Cerebellar cortex (tissue), 1 donor: ENCODE measurements around the gene MPZL1.

Experiments
- DNase-seq: peaks from one replicate; pipeline ENCODE4 v3.0.0-alpha.2; 2015; ENCODE audit warnings: low spot score

MPZL1 gene

DNA sequence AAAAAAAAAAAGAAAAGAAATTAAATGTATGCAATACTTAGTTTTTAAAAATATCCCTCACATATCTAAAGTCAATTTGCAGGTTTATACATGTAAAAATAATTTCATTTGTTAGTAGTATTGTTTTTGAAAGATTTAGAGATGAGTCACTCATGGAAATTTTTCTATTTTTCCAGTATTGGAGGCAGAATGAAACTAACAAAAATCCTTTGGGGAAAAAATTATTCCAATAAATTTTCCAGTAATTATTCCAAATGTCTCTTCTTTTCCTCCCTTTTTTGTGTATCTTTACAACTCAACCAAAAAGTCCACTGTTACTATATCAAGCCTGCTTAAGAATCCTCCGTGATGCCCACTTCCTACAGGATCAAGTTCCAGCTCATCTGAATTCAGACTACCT, 29.9 kb downstream of the MPZL1 start:
- no peak for DNase-seq

DNA sequence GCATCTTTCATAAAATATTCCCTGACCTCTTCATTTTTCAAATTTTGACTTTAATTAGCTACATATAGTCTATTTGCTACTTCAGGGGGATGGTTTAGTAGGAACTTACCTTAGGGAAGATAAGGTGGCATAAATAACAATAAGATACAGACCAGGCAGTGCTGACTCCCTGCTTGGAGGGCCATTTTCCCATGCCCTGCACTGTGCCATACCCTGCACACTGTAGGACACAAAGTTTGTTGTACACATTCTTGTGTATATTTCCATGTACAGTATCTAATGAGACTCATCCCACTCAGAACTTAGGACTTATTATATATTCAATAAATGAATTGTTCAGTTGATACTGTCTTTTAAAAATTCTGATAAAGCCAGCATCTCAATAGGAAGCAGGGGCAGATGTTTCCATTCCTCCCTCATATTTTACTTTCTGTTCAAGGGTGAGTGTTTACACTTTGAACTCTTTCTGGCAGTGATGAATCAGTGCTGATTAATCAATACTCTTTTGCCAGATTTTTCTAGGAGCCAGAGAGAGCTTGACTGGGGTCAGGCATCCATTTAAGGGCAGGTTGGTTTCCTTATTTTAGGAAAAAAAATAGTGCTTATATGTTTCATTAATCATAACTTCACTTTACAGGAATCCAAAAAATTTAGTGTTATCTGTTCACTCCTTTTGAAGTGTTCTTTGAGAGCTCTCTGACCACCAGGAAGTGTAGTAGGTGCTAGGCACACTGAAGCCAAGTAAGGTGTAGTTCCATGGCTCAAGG, 30.6 kb downstream of the MPZL1 start:
- no peak for DNase-seq

DNA sequence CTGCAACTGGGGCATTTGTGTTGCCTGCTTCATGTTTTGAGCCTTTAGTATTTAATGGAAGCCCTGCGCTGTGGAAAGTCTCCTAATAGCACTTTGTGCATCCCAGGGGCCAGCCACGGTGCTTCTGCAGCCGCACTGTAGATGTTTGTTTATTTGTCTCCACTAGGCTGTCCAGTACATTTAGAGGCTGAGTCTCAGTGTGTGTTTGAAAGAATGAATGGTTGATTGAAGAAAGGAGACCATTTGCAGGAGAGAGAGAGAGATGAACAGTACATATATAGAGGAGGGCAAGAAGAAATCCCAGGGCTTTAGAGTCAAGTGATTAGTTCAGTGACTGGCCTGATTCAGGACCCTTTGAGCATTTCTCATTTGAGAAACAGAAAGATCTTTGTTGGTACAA, 33.9 kb downstream of the MPZL1 start:
- DNase-seq, result no peak

DNA sequence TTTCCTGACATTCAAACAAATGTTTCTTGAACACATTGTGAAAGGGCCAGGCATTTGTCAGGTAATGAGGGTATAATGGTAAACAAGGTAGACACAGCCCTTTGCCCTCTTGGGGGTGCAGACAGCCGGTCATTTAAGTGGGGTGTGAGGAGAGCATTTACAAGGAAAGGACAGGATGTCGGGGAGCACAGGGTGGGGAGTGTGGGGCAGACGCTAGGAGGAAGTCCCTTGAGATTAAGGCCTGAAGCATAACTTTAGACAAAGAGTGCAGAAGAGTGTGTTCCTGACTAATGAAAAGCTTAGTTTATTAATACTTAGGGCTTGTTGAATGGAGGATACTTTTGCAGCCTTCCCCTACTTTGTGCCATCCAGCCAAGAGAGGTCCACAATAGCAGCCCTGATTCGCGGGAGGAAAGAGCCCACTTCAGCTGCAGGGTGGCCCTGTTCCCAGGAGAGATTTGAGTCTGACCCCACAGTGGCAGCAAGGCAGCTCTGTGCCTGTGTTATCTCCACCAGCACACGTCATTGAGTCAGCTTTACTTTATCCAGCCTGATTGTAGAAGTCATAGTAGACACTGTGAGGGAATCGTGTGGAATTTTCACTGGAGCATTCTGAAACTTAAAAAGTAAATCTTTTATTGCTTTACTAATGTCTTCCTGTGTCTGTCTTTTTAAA, 35.1 kb downstream of the MPZL1 start:
- DNase-seq, result no peak

DNA sequence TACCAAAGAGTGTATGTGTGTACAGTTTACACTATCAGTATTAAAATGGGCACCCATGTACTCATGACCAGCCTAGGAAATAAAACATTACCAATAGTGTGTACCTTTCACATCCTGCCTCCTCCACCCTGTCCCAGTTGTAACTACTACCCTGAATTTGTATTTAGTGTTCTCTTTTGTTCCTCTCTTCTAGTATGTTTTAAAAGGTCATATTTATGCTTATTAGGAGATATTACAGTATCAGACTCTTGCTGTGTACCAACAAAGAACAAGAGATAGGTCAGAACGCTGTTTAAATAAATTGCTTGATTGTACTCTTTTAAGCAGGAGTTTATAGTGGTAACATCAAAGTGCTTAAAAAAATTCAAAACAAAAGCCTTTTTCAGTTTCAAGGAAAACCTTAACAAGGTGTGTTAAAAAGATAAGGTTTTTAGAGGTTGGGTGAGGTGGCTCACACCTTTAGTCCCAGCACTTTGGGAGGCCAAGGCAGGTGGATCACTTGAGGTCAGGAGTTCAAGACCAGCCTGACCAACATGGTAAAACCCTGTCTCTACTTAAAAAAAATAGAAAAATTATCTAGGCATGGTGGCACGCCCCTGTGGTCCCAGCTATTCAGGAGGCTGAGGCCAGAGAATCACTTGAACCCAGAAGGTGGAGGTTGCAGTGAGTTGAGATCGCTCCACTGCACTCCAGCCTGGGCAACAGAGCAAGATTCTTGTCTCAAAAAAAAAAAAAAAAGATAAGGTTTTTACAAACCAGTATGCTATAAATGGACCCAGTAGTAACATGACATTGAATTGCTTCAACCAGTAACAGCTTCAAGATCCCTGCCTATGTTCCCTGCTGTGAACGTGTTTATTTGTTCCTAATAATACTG, 35.9 kb downstream of the MPZL1 start:
- DNase-seq, result no peak

DNA sequence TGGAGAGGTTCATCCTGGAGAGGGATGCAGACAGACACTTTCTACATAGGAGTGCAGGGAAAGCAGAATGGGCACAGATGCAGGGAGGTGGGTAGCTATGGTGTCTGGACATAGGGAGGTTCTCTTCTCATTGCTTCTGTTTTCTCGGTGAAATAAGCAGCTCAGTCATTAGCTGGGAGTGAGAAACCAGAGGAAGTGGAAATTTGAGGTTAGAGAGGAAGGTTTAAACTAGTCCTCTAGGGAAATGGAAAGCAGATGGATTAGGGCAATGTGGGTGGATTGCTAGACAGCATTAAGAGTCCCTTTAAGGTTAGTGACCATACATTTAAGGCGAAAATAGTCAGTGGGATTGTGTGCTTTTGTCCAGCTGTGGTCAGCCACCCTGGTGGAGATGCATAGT, 39.6 kb downstream of the MPZL1 start:
- no peak for DNase-seq

DNA sequence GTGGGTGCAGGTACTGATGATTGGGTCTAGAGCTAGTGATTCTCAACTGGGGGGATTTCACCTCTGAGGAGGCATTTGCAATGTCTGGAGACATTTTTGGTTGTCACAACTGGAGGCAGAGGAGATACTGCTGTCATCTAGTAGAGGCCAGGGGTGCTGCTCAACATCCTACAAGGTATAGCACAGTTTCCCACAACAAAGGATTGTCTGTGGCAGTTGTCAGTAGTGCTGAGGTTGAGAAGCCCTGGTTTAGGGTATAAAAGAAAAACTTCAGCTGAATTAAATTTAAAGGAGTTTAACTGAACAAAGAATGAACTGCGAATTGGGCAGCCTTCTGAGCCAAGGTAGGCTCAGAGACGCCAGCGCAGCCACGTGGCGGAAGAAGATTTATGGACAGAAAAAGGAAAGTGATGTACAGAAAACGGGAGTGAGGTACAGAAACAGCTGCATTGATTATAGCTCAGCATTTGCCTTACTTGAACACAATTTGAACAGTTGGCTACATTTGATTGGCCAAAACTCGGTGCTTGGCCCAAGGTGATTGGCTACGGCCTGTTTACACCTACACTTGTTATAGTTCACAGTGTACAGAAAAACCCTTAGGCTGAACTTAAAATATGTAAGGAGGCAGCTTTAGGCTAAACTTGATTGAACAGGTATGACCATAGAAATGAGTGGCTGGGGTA, 40.4 kb downstream of the MPZL1 start:
- DNase-seq, result no peak

DNA sequence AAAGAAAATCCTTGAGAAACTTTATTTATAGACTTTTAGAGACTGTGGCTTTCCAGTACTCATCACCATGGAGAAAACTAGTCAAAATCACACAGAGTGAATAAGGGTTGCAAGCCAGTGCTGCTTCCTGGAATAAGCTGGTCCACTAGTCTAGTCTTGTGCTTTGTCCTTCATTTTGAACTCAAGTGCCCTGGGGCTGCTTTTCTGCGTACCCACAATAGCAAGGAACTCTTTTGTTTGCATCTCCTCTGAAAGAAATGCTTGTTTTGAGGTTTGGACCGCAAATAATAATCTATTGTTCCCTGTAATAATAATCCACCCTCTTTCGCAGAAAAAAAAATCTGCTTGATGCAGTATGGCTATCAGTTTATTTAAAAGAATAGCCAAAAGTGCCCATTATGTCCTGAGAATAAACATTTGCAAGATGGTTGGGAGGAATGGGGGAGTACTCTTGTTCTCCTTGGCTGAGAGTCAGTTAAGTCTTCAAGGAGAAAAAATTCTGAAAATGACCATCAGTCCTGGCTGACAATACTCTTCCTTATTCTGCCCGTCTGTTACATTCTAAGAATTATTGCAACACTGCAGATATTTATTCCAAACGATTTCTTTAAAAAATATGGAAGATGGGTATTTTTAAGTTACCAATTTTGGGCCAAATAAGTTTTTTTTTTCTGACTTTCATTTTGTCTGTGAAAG, 41.9 kb downstream of the MPZL1 start:
- DNase-seq, result no peak

DNA sequence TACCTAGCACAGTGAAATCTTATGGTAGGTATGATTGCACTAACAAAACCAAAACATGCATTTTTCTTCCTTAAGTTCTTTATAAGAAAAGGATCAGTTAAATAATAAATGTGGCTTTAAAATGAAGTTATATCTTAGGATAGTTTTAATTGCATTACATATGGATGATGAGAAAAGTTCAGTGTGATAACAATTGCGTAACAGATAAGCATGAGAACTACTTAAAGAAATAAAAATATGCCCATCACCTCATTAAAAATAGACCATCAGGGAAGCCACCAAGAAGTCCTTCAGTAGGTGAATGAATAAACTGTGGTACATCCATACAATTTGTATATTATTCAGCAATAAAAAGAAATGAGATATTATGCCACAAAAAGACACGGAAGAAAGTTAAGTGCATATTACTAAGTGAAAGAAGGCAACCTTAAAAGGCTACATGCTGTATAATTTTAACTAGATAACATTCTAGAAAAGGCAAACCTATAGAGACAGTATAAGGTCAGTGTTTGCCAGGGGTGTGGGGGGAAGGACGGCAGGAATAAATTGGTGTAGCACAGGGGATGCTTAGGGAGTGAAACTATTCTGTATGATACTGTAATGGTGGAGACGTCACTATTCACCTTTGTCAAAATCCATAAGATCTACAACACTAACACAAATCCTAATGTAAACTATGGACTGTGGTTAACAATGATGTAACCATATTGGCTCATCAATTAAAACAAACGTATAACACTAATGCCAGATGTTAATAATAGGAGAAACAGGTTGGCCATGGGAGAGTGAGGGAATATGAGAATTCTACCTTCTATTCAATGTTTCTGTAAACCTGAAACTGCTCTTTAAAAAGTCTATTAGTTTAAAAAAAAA, 42.9 kb downstream of the MPZL1 start:
- no peak for DNase-seq

DNA sequence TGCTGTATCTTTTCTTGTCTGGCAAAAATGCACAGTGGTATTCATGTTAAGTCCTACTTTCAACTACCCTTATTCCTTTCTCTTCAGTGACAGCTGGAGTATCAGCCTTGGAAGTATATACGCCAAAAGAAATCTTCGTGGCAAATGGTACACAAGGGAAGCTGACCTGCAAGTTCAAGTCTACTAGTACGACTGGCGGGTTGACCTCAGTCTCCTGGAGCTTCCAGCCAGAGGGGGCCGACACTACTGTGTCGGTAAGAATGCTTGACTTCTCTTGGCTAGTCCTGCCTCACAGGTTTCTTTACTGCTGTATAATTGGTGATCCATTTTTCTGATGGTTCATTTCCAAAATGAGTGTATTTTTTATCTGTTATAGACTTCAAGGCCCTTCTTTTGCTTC, 43.7 kb downstream of the MPZL1 start:
- DNase-seq, result no peak

DNA sequence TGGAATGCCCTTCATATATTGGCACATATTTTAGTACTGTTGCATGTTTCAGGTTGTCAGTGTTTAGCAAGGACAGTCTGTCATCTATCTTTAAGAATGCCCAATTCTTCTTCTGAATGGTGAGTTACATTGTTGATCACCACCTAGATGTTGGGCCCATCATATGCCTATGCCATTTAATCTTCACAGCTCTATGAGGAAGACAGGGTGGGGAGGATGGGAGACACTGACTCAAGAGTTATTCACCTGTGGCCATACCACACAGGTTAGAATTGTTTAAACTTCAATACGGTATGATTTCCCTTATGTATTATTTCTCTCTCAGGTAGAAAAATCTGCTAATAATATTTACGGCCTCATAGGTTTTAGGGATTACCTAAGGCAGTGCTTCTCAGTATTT, 44.8 kb downstream of the MPZL1 start:
- DNase-seq, result no peak

DNA sequence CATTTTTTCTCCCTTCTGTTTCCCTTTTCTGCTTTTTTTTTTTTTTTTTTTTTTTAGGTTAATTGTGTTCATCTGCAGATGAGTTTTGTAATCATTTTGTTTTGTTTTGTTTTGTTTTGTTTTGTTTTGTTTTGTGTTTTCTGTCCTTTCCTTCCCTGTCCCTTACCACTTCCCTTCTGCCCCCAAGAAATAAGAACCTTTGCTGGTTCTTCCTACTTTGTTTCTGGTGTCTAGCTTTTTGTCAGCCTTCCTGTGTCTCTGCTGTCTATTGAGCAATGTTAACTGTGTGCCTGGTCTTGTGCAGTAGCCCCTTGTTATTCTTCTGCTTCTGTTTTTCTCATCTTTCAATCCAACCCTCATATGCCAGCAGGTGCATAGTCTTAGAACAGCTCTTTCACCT, 46.0 kb downstream of the MPZL1 start:
- no peak for DNase-seq

DNA sequence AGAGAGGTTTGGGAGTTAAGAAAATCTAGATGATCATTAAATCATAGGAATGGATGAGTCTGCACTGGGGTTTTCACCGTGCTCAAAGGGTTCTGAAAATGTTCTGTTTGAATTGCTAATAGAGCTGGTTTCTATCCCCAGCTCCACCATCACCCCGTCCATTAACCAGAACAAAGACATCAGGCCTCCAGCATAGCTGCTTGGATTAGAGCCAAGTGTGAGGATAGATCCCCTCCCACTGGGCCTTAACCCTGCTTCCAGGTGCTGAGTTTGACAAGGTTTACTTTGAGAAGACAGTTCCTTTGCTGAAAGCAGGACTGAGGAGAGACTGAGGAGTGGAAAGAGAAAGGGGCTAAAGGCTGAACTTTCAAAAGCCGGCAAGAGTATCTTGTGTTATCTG, 48.3 kb downstream of the MPZL1 start:
- DNase-seq, result no peak

DNA sequence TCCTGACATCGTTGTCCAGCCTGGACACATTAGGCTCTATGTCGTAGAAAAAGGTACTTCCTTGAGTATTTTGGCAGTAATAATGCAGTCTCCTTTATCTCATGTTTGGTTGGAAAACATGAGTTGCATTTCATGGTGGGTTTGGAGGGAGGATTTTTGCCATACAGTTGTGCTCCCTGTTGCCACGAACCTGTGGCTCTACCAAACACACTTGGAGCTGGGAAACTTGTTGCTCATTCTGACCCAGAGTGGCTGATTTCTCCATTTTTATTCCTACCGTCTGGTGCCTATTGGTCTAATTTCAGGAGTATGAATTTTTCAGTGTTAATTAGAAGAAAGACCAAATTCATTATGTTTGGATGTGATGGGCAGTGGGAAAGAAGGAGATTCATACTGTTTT, 50.7 kb downstream of the MPZL1 start:
- DNase-seq, result no peak

DNA sequence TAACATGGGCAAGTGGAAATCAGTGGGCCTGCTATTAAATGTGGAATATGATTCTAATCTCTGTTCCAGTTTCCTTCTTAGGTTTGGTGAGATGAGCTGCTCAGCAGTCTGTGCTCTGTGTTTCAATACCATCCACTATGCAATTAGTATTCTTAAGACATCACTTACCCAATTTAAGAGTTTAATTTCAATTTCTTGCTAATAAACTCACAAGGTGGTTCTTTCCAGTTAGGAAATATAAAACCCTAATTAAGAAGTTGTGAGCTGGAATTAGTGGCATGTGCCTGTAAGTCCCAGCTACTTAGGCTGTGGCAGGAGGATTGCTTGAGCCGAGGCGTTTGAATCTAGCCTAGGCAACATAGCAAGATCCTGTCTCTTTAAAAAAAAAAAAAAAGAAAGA, 51.7 kb downstream of the MPZL1 start:
- DNase-seq, result no peak

DNA sequence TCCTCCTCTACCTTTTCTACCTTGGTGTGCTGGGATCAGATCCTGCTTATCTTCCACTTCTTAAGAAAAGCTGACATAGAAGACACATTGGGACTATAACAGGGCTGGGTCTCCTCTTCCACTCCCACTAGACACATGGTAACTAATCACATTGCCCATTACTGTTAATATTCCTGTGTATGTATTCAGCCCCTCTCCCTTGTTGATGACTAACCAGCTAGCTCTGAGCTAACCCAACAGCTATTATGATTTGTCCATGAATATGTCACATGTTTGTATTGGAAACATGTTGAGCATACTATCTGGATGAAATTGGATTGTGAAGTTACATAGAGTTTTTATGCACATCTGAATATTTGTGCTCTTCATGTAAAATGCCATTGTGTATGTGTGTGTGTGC, 52.9 kb downstream of the MPZL1 start:
- no peak for DNase-seq

DNA sequence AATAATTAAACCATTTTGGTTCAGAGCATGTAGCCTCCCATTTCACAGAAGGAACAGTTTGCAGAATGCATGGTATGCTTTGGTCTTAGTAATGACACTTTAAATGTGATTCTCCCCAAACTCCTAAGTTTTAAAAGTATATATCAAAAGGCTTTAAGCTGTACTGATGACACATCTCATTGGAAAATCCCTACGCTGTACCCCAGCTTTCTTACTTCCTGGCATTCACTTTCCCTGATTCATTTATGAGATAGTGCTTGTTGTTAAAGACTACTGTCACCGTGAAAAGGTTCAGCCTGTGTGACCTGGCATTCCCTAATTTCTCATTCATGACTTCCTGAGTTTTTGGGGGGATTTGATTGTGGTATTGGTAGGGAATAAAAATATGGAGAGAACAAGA, 53.4 kb downstream of the MPZL1 start:
- DNase-seq, result no peak

DNA sequence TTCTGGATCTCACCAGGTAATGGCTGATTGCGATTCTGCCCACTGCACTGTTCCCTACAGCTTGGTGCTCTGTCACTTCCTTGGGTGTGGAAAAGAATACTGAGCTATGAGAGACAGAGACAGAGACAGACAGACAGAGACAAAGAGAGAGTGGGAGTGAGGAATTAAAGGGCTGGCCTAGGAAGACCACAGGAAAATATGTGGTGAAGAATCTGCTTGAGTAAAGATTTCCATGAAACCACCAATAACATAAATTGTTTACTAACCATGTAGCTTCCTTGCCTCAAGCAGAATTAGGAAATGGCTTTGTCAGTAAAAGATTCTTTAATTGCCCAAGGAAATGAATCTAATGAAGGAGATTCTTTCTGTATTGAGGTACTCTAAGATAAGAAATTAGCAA, 54.4 kb downstream of the MPZL1 start:
- DNase-seq, result no peak

DNA sequence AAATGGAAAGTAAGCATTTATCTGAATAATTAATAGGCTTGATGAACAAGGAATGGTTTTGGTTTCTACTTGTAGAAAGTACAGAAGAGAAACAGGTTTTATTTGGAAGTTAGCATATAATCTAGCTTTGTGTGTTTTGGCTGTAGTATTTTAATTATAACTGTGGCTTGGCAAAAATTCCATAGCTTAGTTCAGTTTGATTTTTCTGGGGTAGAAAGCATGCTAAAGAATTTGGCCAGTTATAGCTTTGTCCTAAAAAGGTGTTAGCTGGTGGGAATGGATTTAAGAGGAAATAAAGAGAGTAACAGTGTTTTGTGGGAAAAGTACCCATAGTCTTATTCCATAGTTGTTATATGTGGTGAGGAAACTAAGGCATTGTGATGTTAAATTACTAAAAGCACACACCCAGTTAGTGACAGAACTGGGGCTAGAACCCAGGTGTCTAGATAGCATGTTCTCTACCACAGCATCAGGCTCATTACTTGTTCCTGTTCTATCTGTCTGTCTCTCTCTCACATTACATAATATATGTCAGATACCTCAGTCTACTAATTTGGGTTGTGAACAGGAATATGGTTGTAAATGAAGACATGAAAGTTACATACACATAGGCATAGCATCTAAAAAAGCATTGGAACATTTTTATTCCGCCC, 55.0 kb downstream of the MPZL1 start:
- DNase-seq, result no peak

DNA sequence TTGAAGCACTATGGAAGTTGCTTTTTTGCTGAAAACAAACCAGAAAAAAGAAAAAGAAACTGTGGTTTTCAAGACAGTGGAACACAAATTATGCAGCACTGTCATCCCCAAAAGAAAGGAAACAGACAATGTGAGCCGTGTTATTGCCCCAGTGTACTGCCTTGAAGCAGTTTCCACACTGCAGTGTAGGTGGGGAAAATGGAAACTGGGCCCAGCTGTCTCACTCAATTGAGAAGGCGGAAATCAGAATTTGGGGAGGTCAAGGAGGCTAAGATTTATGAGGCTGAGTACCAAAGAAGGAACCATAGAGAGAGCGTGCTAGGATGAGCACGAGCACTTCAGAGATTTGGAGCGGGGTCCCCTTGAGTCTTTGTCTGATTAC, 55.5 kb downstream of the MPZL1 start:
- DNase-seq, result no peak
